Frontal cortex (tissue), 1 donor: ENCODE measurements around the gene SMG6. TPM values are rescaled to one million over a fixed set of nuclear protein-coding genes. Genes with fewer than 3 reads are reported as not detected.

Experiments
- small RNA-seq: library from RNA; depleted of rRNA; stranded (forward); fragments of <200 nt; gene quantifications from one replicate; pipeline ENCODE3, GENCODE V24; 2014
- total RNA-seq: library from RNA; depleted of rRNA; stranded (reverse); fragments of >200 nt; gene quantifications from one replicate; pipeline ENCODE4 v1.2.3, GENCODE V29; 2014

SMG6 gene
- total RNA-seq, 1 donor from 2014 or later, result 17.5 TPM

Small RNA genes lying within 50 kb of the gene (small RNA-seq; reads per million reads assigned to genes)
- gene AC090617.6 (not detected), gene AC090617.7 (not detected), gene AC090617.8 (not detected), gene AC090617.9 (not detected), gene MIR132 (24.1 reads per million, percentile 97 among the genes with 10 or more reads in this experiment), gene MIR212 (14.5 reads per million, percentile 96 among the genes with 10 or more reads in this experiment), gene OVCA2 (not detected), gene RN7SL624P (not detected), gene SNORD91A (671 reads per million, percentile 99 among the genes with 10 or more reads in this experiment), gene SNORD91B (82.0 reads per million, percentile 98 among the genes with 10 or more reads in this experiment)

Other genes starting within 250 kb of the SMG6 start
- gene HIC1, start 248.7 kb downstream of the SMG6 start, total RNA-seq, result 3.3 TPM
- gene SRR, start 165 bp upstream of the SMG6 start, total RNA-seq, result 55.4 TPM
- 30.2 TPM for gene TSR1, start 32.7 kb upstream of the SMG6 start, total RNA-seq
- gene SGSM2, start 33.7 kb upstream of the SMG6 start, total RNA-seq, result 57.1 TPM
- gene MNT, start 97.3 kb upstream of the SMG6 start, total RNA-seq, result 7.7 TPM
- 15.1 TPM for gene METTL16, start 208.1 kb upstream of the SMG6 start, total RNA-seq